ENCODE measurements around the gene RANBP9. TPM values are rescaled to one million over a fixed set of nuclear protein-coding genes. Genes with fewer than 3 reads are reported as not detected.

RANBP9 gene
- total and polyA plus RNA-seq, 9 of the 15 experiments (the other 6 are each of a cell fraction or from before 2014, with no cell fraction given), result 27.5 to 130 (median 61.5) TPM

GRCh38 chr6:13711324-13711732, 307 bp downstream of the RANBP9 start (continued):
- TF ChIP-seq GMEB1 (CRISPR knock-in tag; IDR thresholded peaks at IDR 0.05) (peak; percentile 71), TFE3 (CRISPR knock-in tag; IDR thresholded peaks at IDR 0.05) (no peak), SMC3 (conservative IDR thresholded peaks at IDR 0.05; ENCODE audit: insufficient read depth, low read depth, low read length) (0 out of 2 replicates have a peak, but pooled peaks have one; percentile 12), NELFE (IDR thresholded peaks at IDR 0.05; ENCODE audit: insufficient read depth, insufficient read length) (no peak), NR2C2 (CRISPR knock-in tag; IDR thresholded peaks at IDR 0.05) (no peak), NR2C2 (tag; IDR thresholded peaks at IDR 0.05) (peak; percentile 47; the same call in 1 of the 2 replicates), HDAC8 (tag; IDR thresholded peaks at IDR 0.05) (no peak), GATAD2B (IDR thresholded peaks at IDR 0.05; ENCODE audit: borderline replicate concordance) (peak; percentile 75; the same call in 1 of the 2 replicates), ZNF408 (CRISPR knock-in tag; IDR thresholded peaks at IDR 0.05; ENCODE audit: low read depth) (no peak), BACH1 (tag; IDR thresholded peaks at IDR 0.05) (no peak), ZNF592 (IDR thresholded peaks at IDR 0.05) (0 out of 2 replicates have a peak, but pooled peaks have one; percentile 9), CTCF (IDR thresholded peaks at IDR 0.05 in 2 of 3, conservative IDR thresholded peaks at IDR 0.05 in 1 of 3; ENCODE audit: insufficient read depth in 2 of 3, low read depth in 1 of 3, low read length in 3 of 3) (peak in 2 of 3 experiments; percentile 27 to 44; a peak in 4 of 6 replicates), SIN3B (IDR thresholded peaks at IDR 0.05; ENCODE audit: low read depth) (peak; percentile 54), HMGXB4 (CRISPR knock-in tag; IDR thresholded peaks at IDR 0.05) (peak; percentile 84), FOXP1 (CRISPR knock-in tag; IDR thresholded peaks at IDR 0.05) (no peak; the same call in 1 of the 2 replicates)

Data from K562 (cell line).